ENCODE data around the gene KCNS3.

The KCNS3 gene

DNA sequence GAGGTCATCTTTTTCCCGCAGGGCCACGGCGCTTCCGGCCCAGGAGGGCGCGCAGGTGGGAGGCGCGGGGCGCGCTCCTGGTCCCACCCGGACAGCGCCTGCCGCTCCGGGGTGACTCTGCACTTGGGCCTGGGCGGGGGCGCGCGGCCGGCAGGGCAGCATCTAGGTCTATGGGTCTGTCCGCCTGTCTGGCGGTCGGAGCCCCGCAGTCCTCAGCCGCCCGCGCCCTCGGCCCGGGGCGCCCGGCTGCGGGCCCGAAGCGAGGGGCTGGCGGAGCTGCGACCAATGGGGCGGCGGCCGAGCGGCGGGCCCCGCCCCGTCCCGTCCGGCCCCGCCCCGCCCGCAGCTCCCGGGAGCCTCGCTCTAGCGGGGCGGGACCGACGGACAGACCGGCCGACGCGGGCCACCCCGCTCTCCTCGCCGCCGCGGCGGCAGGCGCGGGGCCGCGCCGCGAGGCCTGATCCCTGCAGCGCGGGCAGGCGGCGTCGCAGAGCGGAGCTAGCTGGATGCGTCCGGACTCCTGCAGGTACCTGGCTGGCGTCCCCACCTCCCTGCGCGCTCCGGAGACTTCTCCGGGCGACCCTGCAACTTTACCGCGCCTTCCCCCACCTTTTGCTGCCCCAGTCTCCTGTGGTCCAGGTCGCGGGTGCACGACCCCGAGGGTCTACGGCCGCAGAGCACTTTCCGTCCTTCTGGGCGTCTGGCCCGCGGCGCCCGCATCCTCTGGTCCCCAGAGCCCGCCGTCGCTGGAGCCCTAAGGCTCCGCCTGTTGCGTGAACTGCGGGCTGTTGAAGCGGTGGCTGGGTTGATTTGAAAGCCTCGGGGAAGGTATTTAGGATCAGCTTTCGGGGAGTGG, at the start of gene KCNS3:
KCNS3 (plus strand) TSS at position 387 of the 856 bp plus-strand sequence. CDS start 52,342 bp downstream, outside the sequence.
- DNase-seq (ENCODE audit: low read depth), result no peak

GRCh38 chr2:17830053-17831034, 48.1 kb upstream of the KCNS3 start:
- DNase-seq (ENCODE audit: low read depth), result no peak

- DNase-seq (ENCODE audit: low read depth), result no peak
Observed at GRCh38 chr2:17835516-17835915, 43.0 kb upstream of the KCNS3 start.

DNA sequence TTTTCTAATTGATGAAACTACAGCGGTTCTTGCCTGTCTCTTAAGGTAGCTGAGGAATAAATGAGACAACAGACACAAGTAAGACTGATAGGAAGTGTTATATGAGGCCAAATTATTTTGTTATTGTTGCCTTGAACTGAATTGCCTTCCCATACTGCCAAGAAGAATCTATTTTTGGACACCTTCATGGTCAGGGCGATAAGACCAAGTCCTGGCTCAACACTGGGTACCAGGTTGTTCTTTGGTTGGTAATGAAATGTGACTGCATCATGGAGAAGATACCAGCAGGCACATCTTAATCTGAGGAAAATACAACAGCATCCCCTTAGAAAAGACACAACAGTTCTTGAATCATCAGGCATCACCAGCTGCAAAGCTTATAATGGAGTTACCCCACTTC, 38.5 kb upstream of the KCNS3 start:
- DNase-seq (ENCODE audit: low read depth), result no peak

DNA sequence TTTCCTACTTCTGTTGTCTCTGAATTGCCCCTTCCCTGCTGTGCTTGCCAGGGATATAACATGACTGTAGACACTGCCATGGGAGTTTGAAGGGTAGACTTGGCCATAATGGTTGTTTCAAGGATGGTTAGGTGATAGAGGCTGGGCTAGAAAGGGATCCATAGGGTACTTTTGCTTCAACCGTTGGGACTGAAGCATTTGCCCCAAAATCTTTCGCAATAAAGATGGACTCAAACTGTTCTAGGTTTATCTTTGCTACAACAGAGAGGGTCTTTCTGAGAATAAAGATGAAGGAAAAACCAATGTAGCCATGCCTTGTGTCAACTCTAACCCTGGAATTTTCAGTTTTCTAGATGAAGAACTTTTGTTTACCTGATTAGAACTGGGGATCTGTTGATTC, 35.0 kb upstream of the KCNS3 start:
- DNase-seq (ENCODE audit: low read depth), result no peak

- no peak for DNase-seq (ENCODE audit: low read depth)
Observed at GRCh38 chr2:17845806-17846205, 32.7 kb upstream of the KCNS3 start.

- no peak for DNase-seq (ENCODE audit: low read depth)
Observed at GRCh38 chr2:17846676-17847075, 31.8 kb upstream of the KCNS3 start.

- DNase-seq (ENCODE audit: low read depth), result no peak
Observed at GRCh38 chr2:17847236-17847635, 31.2 kb upstream of the KCNS3 start.

DNA sequence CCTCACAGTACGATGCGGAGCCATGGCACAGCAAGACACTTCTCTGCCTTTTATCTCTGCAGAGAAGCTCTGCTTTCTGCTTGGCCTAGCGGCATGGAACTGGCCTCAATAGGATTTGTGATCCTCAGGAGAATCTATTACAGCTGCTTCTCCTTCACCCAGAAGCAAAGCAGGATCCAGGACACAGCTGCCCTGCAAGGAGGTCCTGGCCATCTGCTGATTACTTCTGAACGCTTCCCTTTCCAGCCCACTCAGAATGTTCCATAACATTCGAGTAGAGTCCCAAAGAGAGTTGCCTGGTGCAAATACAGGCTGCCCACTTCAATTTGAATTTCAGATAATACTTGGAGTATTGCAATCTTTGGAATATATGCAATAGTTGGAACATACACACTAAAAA, 29.2 kb upstream of the KCNS3 start:
- no peak for DNase-seq (ENCODE audit: low read depth)

DNA sequence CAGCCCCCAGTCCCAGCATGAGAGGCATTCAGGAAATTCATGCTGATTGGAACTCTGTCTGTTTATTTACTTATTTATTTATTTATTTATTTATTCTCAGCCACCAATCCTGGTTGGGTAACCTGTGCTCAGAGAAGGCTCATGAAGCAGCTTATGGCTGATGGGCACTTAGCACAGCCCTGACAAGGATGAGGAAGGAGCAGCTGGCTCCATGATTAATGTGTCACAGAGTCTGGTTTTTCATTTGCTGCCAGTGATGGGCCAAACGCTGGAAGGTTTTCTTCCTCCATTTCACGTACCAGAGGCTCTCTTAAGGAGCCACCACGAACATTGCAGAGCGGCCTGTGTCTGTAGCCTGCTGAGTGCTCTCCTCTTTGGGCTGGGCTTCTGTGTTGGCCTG, 28.3 kb upstream of the KCNS3 start:
- no peak for DNase-seq (ENCODE audit: low read depth)

GRCh38 chr2:17851731-17852585, 26.5 kb upstream of the KCNS3 start:
- DNase-seq (ENCODE audit: low read depth), result no peak

- DNase-seq (ENCODE audit: low read depth), result no peak
Observed at GRCh38 chr2:17853799-17854198, 24.7 kb upstream of the KCNS3 start.

GRCh38 chr2:17857021-17857420, 21.4 kb upstream of the KCNS3 start:
- DNase-seq (ENCODE audit: low read depth), result no peak

GRCh38 chr2:17858064-17858463, 20.4 kb upstream of the KCNS3 start:
- DNase-seq (ENCODE audit: low read depth), result no peak

DNA sequence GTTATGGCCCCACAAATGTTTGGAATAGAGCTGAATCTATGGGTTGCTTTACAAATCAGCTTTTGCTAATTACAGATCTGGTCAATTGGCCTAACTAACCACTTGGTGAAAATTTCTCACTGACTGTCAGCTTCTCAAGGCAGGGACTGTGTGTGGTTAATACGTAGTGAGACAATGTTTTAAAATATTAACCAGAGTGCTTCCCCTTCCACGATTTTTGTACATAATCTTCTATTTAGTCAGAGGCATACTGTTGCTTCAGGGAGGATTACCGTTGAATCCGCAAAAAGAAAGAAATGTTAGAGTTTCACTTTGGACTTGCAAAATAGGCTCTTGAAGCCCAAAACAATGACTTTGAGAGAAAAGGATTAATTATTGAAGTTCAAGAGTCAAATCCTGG, 14.9 kb upstream of the KCNS3 start:
- DNase-seq (ENCODE audit: low read depth), result no peak

DNA sequence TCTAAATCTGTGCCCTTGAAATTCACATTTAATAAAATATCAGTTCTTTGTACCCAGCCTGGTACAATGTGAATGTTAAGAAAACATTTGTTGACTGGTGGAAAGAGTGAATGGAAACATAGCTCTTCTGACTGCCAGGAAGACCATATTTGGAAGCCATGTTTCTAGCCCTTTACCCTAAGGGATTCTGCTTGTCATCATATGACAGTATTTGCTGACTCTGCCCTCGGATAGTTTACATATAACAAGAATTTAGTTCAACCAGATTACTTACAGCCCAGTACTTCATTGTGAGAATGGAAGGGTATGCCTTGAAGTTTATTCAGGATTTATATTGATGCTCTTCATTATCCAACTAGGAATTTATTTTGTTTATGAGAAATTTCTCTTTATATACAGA, 13.8 kb upstream of the KCNS3 start:
- DNase-seq (ENCODE audit: low read depth), result no peak

GRCh38 chr2:17867133-17867532, 11.3 kb upstream of the KCNS3 start:
- no peak for DNase-seq (ENCODE audit: low read depth)

- DNase-seq (ENCODE audit: low read depth), result no peak
Observed at GRCh38 chr2:17869128-17869527, 9.3 kb upstream of the KCNS3 start.

DNA sequence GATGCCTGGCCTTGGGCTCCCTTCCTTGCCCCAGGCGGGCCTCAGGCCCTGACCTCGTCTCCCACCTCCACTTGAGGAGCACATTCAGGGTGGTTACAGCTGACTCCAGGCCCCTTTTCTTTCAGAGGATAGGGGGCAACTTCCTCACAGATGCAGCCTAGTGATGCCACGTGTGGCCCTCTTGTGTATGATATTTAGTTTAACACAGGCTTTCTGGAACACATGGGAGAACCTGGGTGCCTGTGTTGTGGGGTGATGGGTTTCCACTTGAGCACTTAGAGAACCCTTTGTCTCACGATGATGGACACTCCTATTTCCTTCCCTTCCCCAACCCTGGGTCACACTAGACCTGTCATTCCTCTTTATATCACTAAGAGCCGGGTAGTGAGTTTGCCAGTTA, 6.8 kb upstream of the KCNS3 start:
- DNase-seq (ENCODE audit: low read depth), result no peak

DNA sequence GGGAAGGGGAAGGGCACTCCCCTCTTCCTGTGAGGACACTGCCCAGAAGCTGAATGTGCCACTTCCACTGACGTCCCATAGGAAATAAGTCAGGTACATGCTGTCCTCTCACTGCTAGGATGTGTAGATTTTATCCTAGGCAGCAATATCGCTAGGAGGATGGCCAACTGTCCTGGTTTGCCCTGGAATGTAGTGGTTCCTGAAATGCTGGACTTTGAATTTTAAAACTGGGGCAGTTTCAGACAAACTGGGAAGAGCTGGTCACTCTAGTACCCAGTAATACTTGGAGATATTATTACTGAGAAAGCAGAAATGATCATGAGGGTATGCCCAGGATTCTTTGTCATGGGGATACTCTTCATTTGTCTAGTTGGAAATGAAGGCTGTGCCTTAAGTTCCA, 5.4 kb upstream of the KCNS3 start:
- no peak for DNase-seq (ENCODE audit: low read depth)

DNA sequence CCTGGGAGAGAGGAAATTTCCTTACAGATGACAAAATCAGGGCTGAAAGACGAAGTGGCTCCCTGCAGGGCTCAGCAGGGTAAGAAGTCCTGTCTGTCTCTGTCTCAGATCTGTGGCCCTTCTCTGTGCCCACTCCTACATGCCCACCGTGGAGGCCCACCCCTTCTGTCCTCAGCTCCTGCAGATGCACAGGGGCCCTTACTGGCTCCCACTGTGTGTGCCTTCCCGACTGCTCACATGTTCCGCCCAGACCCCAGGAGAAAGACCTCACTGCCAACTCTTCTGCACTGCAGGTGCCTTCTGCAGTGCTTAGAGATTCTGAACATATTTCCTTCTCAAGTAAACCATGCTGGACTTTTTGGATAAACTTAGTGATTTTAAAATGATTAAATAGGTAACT, 1.9 kb upstream of the KCNS3 start:
- DNase-seq (ENCODE audit: low read depth), result no peak

- DNase-seq (ENCODE audit: low read depth), result no peak
Observed at GRCh38 chr2:17877811-17878280, 621 bp upstream of the KCNS3 start.

Measured in activated T-helper 9 cell treated with anti-CD3 and anti-CD28 coated beads, Interleukin-2, amount 50 U/mL, for 16 hours (primary cell).